GM12875 (cell line): ENCODE results near the gene TPO.
"Not testable (repeated sequence)": the region's sequence is repeated elsewhere in the genome, so short reads cannot be mapped to it uniquely, and the experiment has no call there.

Experiments used
- H3K4me3 ChIP-seq: one replicate; pipeline ENCODE4 v1.5.1; 2011; ENCODE audit warnings: low read depth, low read length, control low read depth
- TF ChIP-seq, protein P1 (sequence below): IDR thresholded peaks from 2 replicates; pipeline ENCODE4 v1.5.1; 2011; ENCODE audit warnings: low read depth, mild to moderate bottlenecking, control low read depth, inconsistent platforms, low read length, moderate library complexity, borderline replicate concordance; ENCODE audit not compliant: insufficient read depth

The TPO gene

GRCh38 chr2:1489486-1489885 lies 76.2 kb downstream of the TPO start:
- TF ChIP-seq, protein P1, sequence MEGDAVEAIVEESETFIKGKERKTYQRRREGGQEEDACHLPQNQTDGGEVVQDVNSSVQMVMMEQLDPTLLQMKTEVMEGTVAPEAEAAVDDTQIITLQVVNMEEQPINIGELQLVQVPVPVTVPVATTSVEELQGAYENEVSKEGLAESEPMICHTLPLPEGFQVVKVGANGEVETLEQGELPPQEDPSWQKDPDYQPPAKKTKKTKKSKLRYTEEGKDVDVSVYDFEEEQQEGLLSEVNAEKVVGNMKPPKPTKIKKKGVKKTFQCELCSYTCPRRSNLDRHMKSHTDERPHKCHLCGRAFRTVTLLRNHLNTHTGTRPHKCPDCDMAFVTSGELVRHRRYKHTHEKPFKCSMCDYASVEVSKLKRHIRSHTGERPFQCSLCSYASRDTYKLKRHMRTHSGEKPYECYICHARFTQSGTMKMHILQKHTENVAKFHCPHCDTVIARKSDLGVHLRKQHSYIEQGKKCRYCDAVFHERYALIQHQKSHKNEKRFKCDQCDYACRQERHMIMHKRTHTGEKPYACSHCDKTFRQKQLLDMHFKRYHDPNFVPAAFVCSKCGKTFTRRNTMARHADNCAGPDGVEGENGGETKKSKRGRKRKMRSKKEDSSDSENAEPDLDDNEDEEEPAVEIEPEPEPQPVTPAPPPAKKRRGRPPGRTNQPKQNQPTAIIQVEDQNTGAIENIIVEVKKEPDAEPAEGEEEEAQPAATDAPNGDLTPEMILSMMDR: no peak
- H3K4me3 ChIP-seq: no peak overlapping the region

DNA sequence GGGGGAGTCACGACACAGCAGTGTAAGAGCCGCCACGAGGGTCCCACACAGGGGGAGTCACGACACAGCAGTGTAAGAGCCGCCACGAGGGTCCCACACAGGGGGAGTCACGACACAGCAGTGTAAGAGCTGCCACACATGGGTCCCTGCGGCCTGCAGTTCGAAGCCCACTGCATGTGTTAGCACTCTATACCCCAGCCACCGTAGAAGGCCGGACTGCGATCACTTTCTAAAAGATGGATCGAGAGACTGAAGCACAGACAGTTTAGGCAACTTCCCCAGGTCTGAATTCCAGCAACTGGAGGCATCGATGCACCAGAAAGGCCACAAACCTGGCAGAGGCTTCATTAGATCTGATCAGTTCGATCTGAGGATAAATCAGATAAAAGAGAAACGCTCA lies 77.1 kb downstream of the TPO start:
- not testable (repeated sequence) for H3K4me3 ChIP-seq

DNA sequence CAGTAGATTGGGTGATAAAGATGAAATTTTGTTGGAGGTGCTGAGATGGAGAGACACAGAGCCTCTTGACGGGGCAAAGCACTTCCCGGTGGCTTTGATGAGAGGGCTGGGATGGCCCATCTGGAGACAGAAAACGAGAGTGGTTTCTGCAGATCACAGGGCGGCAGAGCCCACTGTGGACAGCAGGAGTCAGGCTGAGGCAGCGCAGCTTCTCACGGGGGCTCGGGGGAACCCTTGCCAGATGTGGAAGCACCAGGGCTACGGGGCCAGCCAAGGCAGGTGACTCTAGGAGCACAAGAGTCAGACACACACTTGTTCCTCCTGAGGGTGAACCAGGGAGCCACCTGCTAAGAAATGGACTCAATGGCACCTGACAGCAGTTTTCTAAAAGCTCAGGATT lies 78.5 kb downstream of the TPO start:
- H3K4me3 ChIP-seq: no peak overlapping the region
- TF ChIP-seq, protein P1: no peak

DNA sequence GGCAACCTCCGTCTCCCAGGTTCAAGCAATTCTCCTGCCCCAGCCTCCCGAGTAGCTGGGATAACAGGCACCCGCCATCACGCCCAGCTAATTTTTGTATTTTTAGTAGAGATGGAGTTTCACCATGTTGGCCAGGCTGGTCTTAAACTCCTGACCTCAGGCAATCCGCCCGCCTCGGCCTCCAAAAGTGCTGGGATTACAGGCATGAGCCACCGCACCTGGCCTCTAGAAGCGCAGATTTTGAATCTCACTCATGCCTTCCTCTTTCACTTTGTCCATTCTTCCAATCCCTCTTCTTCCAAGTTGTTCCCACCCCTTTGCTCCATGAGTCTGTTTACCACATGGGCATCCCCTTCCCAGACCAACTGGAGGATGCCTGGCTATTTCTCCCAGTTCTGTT lies 79.0 kb downstream of the TPO start:
- H3K4me3 ChIP-seq: not testable (repeated sequence)

- TF ChIP-seq, protein P1: no peak
- no peak overlapping the region for H3K4me3 ChIP-seq
Observed at GRCh38 chr2:1492711-1493430, 79.6 kb downstream of the TPO start.

- no peak overlapping the region for H3K4me3 ChIP-seq
- TF ChIP-seq, protein P1: no peak
Observed at GRCh38 chr2:1493431-1494126, 80.3 kb downstream of the TPO start.

DNA sequence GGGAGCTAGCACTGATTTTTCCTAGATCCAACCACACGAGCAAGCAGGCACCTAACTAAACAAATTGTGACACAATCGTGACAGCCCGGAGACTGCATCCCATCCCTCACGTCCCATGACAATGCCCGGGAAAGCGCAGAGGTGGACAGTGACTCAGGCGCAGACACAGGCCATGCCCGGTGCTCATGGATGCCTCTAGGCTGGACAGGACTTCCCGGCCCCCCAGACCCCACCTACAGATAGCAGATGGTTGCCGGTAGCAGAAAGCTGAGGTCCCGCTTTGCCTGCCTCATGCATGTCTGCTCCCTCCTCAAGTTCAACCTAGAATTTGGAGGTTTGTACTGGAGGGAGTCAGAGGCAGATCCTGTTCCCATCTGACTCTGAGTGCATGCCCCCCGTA lies 81.0 kb downstream of the TPO start:
- H3K4me3 ChIP-seq: no peak overlapping the region
- TF ChIP-seq, protein P1: no peak

- TF ChIP-seq, protein P1: no peak
Observed at GRCh38 chr2:1494906-1495305, 81.6 kb downstream of the TPO start.

More at GRCh38 chr2:1494906-1495305, 81.6 kb downstream of the TPO start:
- no peak overlapping the region for H3K4me3 ChIP-seq
